Stimulated activated CD4-positive, alpha-beta T cell treated with anti-CD3 and anti-CD28 coated beads, TNF-alpha, amount 100 ng/mL, for 4 hours (primary cell): ENCODE measurements around the gene KIF1B.

ENCODE experiments used
- DNase-seq, 3 experiments: peaks; one replicate each; pipeline ENCODE4 v3.0.0-alpha.2; 2020; ENCODE audit warnings: low read depth in 3 of 3

The KIF1B gene, protein sequence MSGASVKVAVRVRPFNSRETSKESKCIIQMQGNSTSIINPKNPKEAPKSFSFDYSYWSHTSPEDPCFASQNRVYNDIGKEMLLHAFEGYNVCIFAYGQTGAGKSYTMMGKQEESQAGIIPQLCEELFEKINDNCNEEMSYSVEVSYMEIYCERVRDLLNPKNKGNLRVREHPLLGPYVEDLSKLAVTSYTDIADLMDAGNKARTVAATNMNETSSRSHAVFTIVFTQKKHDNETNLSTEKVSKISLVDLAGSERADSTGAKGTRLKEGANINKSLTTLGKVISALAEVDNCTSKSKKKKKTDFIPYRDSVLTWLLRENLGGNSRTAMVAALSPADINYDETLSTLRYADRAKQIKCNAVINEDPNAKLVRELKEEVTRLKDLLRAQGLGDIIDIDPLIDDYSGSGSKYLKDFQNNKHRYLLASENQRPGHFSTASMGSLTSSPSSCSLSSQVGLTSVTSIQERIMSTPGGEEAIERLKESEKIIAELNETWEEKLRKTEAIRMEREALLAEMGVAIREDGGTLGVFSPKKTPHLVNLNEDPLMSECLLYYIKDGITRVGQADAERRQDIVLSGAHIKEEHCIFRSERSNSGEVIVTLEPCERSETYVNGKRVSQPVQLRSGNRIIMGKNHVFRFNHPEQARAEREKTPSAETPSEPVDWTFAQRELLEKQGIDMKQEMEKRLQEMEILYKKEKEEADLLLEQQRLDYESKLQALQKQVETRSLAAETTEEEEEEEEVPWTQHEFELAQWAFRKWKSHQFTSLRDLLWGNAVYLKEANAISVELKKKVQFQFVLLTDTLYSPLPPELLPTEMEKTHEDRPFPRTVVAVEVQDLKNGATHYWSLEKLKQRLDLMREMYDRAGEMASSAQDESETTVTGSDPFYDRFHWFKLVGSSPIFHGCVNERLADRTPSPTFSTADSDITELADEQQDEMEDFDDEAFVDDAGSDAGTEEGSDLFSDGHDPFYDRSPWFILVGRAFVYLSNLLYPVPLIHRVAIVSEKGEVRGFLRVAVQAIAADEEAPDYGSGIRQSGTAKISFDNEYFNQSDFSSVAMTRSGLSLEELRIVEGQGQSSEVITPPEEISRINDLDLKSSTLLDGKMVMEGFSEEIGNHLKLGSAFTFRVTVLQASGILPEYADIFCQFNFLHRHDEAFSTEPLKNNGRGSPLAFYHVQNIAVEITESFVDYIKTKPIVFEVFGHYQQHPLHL (N-terminal part only)

DNA sequence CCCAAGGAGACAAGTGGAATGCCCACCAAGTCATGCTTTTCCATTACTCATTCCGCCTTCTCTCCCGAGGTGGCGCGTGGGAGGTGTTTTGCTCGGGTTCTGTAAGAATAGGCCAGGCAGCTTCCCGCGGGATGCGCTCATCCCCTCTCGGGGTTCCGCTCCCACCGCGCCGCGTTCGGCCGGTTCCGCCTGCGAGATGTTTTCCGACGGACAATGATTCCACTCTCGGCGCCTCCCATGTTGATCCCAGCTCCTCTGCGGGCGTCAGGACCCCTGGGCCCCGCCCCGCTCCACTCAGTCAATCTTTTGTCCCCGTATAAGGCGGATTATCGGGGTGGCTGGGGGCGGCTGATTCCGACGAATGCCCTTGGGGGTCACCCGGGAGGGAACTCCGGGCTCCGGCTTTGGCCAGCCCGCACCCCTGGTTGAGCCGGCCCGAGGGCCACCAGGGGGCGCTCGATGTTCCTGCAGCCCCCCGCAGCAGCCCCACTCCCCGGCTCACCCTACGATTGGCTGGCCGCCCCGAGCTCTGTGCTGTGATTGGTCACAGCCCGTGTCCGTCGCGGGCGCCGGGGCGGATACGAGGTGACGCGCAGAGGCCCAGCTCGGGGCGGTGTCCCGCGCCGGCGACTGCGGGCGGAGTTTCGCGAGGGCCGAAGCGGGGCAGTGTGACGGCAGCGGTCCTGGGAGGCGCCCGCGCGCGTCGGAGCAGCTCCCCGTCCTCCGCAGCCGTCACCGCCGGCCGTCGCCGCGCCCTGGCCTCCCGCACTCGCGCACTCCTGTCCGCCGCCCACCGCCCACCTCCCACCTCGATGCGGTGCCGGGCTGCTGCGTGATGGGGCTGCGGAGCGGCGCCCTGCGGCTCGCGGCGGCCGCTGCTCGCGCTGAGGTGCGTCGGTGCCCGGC, at the start of gene KIF1B:
KIF1B (plus strand) TSS at position 666 of the 906 bp plus-strand sequence. CDS start 21,759 bp downstream, outside the sequence.
- DNase-seq, result peak; percentile 91 to 97 (median 92)

DNA sequence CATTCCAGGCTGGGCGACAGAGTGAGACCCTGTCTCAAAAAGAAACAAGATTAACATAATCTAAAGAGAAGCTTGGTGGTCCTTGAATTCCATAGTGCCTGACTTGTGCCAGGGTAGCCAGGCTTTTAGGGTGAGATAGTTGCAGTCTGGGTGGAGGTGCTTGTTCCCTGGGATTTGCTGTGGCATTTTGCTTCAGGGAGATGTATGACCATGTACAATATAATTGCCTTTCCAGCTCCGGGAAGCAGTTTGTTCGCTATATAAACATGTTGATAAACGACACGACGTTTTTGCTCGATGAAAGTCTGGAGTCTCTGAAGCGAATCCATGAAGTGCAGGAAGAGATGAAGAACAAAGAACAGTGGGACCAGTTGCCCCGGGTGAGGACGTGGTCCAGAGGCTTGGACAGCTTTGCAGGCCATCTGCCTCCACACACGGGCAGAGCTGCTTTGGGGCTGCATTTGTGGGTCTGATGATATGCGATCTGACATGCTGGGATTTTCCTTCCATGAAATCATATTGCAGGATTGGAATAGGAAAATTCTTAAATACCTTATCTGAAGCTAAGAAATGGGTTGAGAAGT, 49.4 kb upstream of the KIF1B start:
- DNase-seq, result no peak

DNA sequence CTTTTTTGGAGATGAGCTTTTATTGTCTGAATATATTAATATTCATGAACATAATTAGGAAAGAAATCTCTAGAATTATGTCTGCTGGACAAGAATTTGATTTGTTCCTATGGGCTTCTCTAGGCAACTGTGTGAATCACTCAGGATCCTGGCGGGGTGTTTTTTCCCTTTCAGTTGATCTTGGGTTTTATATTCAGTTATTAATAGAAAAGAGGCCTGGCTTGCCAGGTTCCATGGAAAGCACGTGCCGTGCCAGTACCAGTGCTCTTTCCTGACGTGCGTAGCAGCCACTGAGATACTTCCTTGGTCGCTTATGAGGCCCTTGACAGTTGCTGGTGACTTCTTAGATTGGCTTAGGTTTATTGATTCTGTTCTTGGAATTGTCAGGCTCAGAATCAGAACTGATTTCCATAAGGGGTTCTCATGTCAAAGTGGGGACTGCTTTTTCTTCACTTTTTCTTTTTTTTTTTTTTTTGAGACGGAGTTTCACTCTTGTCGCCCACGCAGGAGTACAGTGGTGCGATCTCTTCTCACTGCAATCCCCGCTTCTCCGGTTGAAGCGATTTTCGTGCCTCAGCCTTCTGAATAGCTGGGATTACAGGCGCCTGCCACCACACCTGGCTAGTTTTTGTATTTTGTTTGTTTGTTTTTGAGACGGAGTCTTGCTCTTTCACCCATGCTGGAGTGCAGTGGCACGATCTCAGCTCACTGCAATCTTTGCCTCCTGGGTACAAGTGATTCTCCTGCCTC, 48.7 kb upstream of the KIF1B start:
- DNase-seq, result no peak

DNA sequence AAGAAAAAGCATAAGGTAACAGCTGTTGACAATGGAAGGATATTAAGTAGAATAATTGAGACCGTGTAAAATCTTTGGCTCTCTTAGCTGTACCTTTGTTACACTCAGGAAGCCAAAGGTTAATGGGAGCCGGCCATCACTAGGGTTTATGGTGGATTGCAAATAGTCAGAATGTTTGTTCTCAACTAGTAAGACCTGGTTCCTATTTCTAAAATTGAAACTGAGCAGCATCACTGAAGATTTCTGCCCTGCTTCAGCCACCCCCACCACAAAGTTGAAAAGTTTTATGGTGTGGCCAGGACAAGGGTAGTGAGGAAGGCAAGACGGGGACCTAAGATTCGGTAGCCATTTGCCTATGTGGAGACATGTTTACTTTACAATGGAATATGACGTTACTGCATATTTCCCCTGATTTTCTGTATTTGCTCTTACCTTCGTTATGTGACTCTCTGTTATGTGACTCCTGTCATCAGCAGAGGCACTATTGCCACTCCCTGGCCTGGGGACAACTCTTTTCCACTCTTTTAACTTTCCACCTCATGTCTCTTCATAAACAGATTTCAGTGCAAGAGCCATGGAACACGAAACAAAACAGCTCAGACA, 41.4 kb upstream of the KIF1B start:
- DNase-seq, result no peak

DNA sequence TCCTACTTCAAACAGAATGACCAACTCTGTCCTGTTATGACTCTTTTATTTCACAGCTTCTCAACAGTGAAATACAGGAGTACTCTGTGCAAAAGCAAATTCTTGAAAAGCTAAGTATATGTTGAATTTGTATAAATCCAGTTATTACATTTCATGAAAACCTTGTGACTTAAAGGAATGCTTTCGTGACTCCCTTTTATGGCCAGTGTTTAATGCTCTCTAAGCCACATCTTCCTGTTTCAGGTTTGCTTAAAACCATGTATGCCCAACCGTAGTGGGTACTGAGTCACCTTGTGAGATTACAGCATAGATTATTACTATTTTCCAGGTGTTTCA, 40.2 kb upstream of the KIF1B start:
- no peak for DNase-seq

DNA sequence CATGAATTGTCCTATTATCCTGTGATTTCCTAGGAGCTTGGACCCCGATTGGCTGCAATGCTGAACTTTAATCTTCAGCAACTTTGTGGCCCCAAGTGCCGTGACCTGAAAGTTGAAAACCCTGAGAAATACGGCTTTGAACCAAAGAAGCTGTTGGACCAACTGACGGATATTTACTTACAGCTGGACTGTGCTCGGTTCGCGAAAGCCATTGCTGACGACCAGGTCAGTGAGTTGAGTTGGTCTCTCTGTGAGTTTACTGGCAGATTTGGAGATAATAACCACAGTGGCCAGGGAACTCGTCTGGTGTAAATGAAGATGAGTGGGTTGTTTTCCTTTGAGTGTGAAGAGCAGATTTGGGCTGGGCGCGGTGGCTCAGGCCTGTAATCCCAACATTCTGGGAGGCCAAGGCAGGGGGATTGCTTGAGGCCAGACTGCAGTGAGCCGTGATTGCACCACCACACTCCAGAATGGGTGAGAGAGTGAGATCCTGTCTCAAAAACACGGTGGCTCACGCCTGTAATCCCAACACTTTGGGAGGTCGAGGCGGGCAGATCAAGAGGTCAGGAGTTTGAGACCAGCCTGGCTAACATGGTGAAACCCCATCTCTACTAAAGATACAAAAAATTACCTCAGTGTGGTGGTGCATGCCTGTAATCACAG, 39.1 kb upstream of the KIF1B start:
- DNase-seq, result no peak

DNA sequence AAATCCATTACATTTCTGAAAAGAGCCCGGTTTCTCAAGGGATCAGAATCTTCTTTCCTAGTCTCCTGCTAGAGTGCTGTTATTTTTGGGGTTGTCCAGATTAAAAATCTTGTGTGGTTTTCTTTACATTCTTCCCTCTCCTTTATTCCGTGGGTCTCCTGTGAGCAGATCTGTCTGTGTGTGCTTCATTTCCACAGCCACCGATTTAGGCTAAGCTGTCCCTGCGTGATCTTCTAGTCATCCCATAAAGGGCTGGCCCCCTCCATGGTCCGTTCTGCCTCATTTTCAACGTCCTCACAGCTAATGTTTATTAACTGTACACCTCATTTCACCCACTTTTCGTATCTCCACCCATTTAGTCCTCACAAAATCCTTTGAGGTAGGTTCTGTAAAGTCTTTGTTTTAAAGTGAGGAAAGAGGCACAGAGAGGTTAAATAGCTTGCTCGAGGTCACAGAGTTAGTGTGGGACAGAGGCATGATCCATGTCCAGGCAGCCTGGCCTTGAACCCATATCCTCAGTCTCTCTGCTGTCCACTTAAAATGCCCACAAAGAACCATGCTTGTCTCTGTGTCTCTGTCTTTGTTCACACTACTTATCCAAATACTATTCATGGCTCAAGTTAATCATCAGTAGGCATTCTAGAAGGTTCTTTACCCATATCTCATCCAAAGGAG, 38.2 kb upstream of the KIF1B start:
- no peak for DNase-seq

DNA sequence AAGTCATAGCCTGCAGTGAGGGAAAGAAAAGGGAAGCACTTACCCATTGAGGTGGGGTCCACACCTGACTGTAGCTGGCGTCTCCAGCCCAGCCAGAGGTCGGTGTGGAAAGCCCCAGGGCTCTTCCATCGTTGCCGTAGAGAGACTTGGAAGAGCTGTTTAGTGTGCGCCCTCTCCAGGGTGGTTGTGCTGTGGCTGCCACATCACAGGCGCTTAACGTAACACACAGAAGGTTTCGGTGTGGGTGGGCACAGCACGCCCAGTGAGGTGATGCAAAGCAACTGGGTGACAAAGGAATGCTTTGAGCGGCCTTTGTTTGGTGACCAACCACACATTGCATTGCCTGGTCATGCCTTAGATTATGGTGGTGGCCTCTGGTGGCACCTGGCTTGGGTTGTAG, 36.8 kb upstream of the KIF1B start:
- no peak for DNase-seq

DNA sequence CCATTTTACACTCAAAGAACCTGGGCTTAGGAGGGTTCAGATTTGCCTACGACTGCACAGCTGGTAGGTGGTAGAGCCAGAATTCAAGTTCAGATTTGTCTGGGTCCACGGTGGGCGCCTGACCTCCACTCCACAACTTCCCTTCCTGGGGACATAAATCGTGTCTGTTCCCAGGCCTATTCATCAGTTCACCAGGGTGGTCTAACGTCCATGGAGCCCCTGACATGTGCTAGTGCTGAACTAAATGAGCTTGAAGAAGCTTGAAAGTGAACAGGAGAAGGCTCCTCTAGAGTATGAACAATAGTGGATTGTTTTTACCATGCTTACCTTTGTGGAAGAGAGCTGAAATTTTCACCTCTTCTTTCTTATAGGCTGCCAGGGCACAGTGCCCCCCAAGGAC, 32.5 kb upstream of the KIF1B start:
- no peak for DNase-seq

DNA sequence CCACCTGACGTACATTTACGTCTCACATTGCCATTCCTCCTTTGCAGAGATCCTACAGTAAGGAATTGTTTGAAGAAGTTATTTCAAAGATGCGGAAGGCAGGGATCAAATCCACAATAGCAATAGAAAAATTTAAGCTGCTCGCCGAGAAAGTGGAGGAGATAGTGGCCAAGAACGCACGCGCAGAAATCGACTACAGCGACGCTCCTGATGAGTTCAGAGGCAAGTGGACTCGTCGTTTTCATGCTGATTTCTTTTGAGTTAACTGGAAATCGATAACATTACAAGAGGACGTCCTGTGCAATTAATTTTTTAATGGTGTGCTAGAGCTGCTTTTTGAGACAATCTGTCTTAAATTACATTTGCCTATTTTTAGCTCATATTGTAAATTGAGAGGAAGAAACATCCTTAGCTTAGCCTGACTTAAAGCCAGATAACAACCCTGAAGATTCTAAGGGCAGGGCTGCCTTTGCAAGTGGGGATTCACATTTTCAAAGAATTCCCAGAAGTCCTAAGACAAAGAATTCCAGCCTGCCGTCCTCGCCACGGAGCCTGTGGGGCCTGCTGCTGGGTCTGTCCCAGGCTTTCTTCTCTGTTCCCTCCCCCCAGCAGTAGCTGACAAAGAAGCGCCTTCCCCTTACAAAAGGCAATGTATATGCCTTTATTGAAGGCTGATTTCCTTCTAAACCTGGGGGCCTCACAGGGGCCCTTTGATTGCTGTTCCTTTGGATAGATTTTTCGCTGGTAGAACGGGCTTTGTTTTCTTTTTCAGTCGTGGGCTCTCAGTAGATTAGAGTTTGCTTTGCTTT, 31.6 kb upstream of the KIF1B start:
- DNase-seq, result no peak

DNA sequence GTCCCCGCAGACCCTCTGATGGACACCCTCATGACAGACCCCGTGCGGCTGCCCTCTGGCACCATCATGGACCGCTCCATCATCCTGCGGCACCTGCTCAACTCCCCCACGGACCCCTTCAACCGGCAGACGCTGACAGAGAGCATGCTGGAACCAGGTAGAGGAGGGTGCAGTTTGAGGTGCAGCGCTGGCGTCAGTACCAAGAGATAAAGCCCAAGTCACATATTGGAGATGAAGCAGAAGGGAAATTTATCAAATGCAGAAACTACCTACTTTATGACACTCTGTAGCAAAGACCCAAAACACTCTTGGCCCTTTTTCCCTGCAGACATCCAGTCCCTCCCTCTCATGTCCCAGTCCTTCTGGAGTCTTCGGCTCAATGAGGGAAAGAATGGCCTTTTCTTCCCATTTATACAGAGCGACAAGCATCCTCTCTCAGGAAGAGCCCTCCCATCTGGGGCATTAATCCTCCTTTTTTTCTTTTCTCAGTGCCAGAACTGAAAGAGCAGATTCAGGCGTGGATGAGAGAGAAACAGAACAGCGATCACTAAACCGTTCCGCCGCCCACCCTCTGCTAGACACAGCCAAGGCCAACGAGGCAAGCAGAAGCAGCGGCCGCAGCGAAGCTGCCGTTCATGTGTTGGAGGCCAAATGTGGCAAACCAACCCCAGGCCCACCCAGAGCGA, 30.8 kb upstream of the KIF1B start:
- DNase-seq, result no peak

DNA sequence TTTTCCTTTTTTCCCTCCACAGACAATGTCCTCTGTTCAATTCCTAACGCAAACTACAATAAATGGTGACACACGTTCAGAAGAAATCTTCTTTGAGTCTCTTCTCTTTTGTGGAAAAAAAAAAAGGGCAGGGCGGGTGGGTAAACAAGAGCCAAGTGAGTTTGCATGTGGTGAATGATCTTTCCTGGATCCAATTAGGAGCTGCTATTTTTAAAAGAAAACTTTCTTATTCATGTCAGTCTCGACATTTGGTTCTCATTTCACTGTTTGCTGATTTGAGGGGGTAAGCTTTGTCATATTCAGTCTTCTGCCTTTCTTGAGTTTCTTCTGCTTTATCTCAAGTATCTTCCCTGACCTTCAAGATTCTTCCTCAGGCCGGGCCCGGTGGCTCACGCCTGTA, 29.2 kb upstream of the KIF1B start:
- DNase-seq, result no peak

DNA sequence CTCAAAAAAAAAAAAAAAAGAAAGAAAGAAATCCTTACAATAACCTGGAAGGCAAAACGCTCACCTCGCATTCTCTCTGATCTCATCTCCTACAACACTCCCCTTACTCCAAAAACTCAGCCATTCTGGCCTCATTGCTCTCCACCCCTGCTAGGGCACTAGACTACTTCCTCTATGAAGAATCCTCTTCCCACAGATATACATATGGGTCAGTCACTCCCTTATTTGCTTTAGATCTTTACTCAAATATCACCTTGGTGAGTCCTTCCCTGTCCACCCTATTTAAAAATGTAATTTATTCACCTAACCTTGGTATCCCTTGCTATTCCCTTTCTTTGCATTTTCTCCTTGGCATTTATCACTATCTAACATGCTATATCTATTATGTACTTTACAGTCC, 24.6 kb upstream of the KIF1B start:
- DNase-seq, result no peak

DNA sequence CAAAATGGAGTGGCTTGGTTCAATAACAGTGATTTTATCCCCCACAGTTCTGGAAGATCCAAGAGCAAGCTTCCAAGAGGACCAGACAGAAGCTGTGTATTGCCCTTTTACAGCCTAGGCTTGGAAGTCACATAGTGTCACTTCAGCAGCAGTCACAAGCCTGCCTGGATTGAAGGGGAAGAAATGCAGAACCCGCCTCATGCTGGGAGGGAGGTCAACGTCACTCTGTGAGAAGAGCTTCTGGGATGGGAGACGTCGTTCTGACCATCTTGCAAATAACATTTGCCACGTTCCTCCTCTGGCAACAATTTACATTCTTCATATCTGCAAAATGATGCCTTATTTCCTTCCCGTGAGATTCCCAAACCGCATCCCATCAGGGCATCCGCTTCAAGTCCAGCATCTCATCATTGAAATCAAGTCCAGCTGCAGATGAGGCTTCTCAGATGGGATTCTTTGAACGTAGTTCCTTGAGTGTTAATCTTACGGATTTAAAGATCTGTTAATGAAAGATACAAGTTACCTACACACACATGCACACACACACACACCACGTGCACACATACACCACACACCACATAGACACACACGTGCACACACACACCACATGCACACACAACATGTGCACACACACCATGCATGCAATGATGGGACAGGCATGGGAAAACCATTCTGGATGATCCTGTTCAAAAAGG, 23.9 kb upstream of the KIF1B start:
- DNase-seq, result no peak

DNA sequence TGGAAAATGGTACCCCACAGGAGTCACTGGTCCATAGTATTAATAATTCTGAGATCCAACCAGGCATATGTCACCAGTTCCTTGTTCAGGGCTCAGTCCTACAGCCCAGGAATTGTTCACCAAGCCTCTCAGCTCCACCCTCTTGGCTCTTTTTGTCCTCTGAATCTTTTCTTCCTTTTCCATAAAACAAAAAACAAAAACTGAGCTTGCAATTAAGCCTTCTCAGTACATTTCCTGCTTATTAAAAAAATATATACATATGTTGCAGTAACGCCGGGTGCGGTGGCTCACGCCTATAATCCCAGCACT, 23.4 kb upstream of the KIF1B start:
- no peak for DNase-seq

DNA sequence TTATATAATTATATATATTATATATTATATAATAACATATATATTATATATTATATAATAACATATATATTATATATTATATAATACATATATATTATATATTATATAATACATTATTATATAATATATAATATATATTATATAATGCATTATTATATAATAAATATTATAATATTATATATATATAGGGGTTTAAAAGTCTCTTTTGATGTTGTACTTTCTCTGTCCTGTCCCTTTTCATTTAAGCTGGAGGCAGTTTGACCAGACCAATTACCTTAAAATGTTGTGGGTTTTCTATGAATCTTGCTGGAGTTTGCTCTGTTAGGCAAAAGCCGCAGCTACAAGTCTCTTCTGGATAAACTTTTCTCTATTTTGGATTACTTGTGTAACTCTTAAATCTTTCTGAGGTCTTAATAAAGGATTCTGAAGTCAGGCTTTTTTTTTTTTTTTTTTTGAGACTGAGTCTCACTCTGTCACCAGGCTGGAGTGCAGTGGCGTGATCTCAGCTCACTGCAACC, 22.2 kb upstream of the KIF1B start:
- no peak for DNase-seq

DNA sequence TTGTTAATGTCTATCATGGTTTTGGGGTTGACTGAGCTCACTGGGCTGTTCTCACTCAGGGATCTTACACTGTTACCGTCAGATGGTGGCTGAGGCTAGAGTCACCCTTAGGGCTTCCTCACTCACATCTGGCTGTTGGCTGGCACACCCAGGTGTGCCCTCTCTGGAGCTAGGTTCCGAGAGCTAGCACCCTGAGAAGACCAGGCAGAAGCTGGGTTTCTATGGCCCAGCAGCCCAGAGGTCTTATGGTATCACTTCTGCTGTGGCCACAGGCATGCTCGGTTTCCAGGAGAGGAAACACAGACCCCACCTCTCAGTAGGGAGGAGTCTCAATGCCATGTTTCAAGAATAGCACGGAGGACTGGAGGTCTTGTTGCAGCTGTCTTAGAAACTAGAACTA, 20.7 kb upstream of the KIF1B start:
- no peak for DNase-seq
